Cardiac muscle cell (in vitro differentiated cells and primary cell): ENCODE data around the gene SON. TPM values are rescaled to one million over a fixed set of nuclear protein-coding genes. Genes with fewer than 3 reads are reported as not detected.

Experiments used
- DNase-seq, 2 donors: peaks; one replicate each; pipeline versions ENCODE4 v3.0.0 to v3.0.0-alpha.2; 2010 to 2017; ENCODE audit warnings: low read depth in 1 of 2, low spot score in 1 of 2
- H3K27ac ChIP-seq: fragments of 200-600 bp; sonication (generic); 2 replicates; pipeline ENCODE4 v1.5.1; 2016
- H3K27me3 ChIP-seq: fragments of 200-600 bp; sonication (generic); 2 replicates; pipeline ENCODE4 v1.6.0; 2016; ENCODE audit warnings: control low read depth
- H3K36me3 ChIP-seq: fragments of 200-600 bp; sonication (generic); 2 replicates; pipeline ENCODE4 v1.5.1; 2016; ENCODE audit warnings: control low read depth
- H3K4me1 ChIP-seq: fragments of 200-600 bp; sonication (generic); 2 replicates; pipeline ENCODE4 v1.8.1; 2017; ENCODE audit warnings: low read depth, mild to moderate bottlenecking, mixed run types
- H3K4me3 ChIP-seq: fragments of 200-600 bp; sonication (generic); 2 replicates; pipeline ENCODE4 v1.5.1; 2016; ENCODE audit warnings: mild to moderate bottlenecking
- H3K9me3 ChIP-seq: fragments of 200-600 bp; sonication (generic); 2 replicates; pipeline ENCODE4 v1.5.1; 2017; ENCODE audit warnings: low read depth, mild to moderate bottlenecking, control low read depth
- CTCF ChIP-seq: IDR thresholded peaks from 2 replicates; pipeline ENCODE4 v1.5.1; 2012; ENCODE audit warnings: low read depth, mild to moderate bottlenecking, low read length
- polyA plus RNA-seq: library from polyadenylated mRNA; unstranded; fragments of >200 nt; fragmentation: Nextera tagmentation; extraction: Ambion mirVana; gene quantifications from 2 replicates; pipeline ENCODE4 v1.2.1, GENCODE V29; 2016
- total RNA-seq: library from RNA; depleted of rRNA; stranded (reverse); fragments of >200 nt; gene quantifications from 2 replicates; pipeline ENCODE4 v1.2.3, GENCODE V29; 2016

The SON gene
- total and polyA plus RNA-seq, 2 experiments from 2014 or later, result 161 to 314 TPM

DNA sequence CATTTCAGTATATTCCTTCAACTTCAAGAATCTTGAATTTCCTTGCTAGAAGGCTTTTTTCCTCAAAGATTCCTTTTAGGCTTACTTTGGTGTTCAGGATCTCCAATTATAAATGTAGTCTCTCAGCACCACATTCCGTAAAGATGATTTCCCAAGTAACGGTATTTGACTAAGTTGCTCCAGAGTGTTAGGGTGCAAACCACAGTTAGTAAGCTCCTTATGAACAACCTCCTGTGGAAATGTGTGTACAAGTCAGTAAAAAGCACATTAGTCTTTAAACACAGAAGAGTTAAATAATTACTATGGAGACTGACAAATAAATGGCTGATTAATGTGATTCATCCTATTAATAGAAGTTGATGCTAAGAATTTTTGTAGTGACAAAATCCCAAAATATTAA lies 35.4 kb downstream of the SON start:
- no peak for TF ChIP-seq CTCF
- Histone ChIP-seq H3K27me3 (no peaks in the 10 kb centered on the region), H3K27ac (peak overlapping the region; percentile 44), H3K4me3 (no peak overlapping the region), H3K4me1 (no peaks in the 10 kb centered on the region), H3K36me3 (peaks cover 61% of the 10 kb centered on the region), H3K9me3 (no peaks in the 10 kb centered on the region)
- peak in 1 of 2 donors; percentile 25 for DNase-seq

DNA sequence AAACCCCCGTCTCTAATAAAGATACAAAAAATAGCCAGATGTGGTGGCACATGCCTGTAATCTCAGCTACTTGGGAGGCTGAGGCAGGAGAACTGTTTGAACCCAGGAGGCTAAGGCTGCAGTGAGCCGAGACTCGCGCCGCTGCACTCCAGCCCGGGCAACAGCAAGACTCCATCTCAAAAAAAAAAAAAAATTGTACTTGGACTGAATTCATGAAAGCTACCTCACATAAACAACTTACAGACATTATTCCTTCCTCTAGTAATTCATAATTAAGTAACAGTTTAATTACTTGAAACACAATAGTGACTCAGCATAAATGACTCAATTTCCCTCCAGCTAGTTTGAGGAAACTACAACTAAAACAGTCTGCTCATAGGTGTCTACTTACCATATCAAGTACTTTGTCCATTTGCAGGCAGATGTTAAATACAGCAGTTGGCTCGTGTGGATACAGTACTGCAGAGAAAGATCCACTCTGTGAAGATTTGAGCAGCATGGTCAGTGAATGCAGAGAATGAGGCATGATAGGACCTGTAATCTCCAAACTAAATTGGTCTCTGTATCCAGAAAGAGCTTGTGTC lies 36.2 kb downstream of the SON start:
- Histone ChIP-seq H3K4me1 (no peaks in the 10 kb centered on the region), H3K9me3 (no peaks in the 10 kb centered on the region), H3K27ac (peak overlapping the region; percentile 44), H3K4me3 (no peak overlapping the region), H3K36me3 (peaks cover 57% of the 10 kb centered on the region), H3K27me3 (no peaks in the 10 kb centered on the region)
- peak in 1 of 2 donors; percentile 12 for DNase-seq
- TF ChIP-seq CTCF, result no peak

- no peak for TF ChIP-seq CTCF
Measured at GRCh38 chr21:33584455-33584854, 41.6 kb downstream of the SON start.

DNA sequence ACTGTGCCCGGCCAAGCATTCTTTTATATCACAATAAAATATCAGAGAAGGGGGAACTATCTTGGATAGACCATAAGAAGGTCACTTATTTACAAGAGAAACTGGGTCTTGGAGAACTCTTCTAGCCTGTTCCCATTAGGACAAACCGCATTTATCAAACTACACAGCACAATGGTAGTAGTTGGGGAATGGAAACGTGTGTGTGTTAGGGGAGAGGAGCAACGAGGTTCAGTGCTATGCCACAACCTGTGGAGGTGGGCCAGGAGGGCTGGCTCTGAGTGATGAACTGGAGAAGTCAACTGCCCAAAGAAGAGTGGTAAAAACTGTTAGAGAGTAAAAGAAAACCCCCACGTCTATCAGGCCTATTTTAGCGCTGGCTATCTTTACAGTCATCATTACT lies 44.1 kb downstream of the SON start:
- no peak for TF ChIP-seq CTCF

More at GRCh38 chr21:33584455-33584854, 41.6 kb downstream of the SON start:
- peak in 1 of 2 donors; percentile 16 for DNase-seq
- Histone ChIP-seq H3K36me3 (peaks cover 25% of the 10 kb centered on the region), H3K27me3 (no peaks in the 10 kb centered on the region), H3K9me3 (no peaks in the 10 kb centered on the region), H3K27ac (no peak overlapping the region), H3K4me3 (no peak overlapping the region), H3K4me1 (peaks cover 4% of the 10 kb centered on the region)

GRCh38 chr21:33587792-33588484 lies 45.1 kb downstream of the SON start:
- peaks cover 11% of the 10 kb centered on the region for H3K36me3 ChIP-seq
- peak overlapping the region; percentile 84 for H3K4me3 ChIP-seq
- no peaks in the 10 kb centered on the region for H3K27me3 ChIP-seq
- DNase-seq, result peak; percentile 31 to 41
- H3K9me3 ChIP-seq, result no peaks in the 10 kb centered on the region
- H3K4me1 ChIP-seq, result peaks cover 8% of the 10 kb centered on the region
- TF ChIP-seq CTCF, result peak; percentile 1
- peak overlapping the region; percentile 89 for H3K27ac ChIP-seq

More for the DNA sequence above, 44.1 kb downstream of the SON start:
- DNase-seq, result no peak
- Histone ChIP-seq H3K27me3 (no peaks in the 10 kb centered on the region), H3K4me3 (no peak overlapping the region), H3K9me3 (no peaks in the 10 kb centered on the region), H3K36me3 (peaks cover 12% of the 10 kb centered on the region), H3K27ac (no peak overlapping the region), H3K4me1 (peaks cover 8% of the 10 kb centered on the region)
